Small intestine (tissue), 7 donors: ENCODE results near the gene CHCHD3. TPM values are rescaled to one million over a fixed set of nuclear protein-coding genes. Genes with fewer than 3 reads are reported as not detected.
A peak's percentile ranks its signal among the peaks of the same experiment; 100 is the strongest.
"Not testable (repeated sequence)": the region's sequence is repeated elsewhere in the genome, so short reads cannot be mapped to it uniquely, and the experiment has no call there.

Source experiments
- DNase-seq, 2 donors: peaks; one replicate each; pipeline versions ENCODE4 v3.0.0 to v3.0.0-alpha.2; 2013
- FAIRE-seq: peaks from 2 replicates; lab custom pipeline; 2012; peaks lifted over from hg19 to GRCh38; lab: Jason Lieb, UNC
- H3K27ac ChIP-seq, 3 donors: one replicate each; pipeline ENCODE4 v1.5.1; 2013; ENCODE audit warnings: low read length in 2 of 3, mild to moderate bottlenecking in 2 of 3, control low read depth in 1 of 3, inconsistent platforms in 1 of 3, low read depth in 1 of 3, moderate library complexity in 1 of 3
- H3K27me3 ChIP-seq, 3 donors: one replicate each; pipeline ENCODE4 v1.6.1; 2013; ENCODE audit warnings: low read length in 3 of 3, inconsistent platforms in 1 of 3; ENCODE audit not compliant: control insufficient read depth in 3 of 3, insufficient read depth in 3 of 3
- H3K36me3 ChIP-seq, 3 donors: one replicate each; pipeline ENCODE4 v1.6.1; 2013; ENCODE audit warnings: low read length in 3 of 3, inconsistent platforms in 1 of 3, low read depth in 1 of 3, mild to moderate bottlenecking in 1 of 3, moderate library complexity in 1 of 3; ENCODE audit not compliant: control insufficient read depth in 3 of 3, insufficient read depth in 2 of 3
- H3K4me1 ChIP-seq, 3 donors: one replicate each; pipeline ENCODE4 v1.6.1; 2013; ENCODE audit warnings: low read length in 2 of 3, inconsistent platforms in 1 of 3, low read depth in 1 of 3, mild to moderate bottlenecking in 1 of 3, moderate library complexity in 1 of 3; ENCODE audit not compliant: control insufficient read depth in 3 of 3, insufficient read depth in 2 of 3
- H3K4me3 ChIP-seq, 3 donors: one replicate each; pipeline ENCODE4 v1.5.1; 2013; ENCODE audit warnings: low read length in 3 of 3, control low read depth in 1 of 3, inconsistent platforms in 1 of 3, low read depth in 1 of 3, mild to moderate bottlenecking in 1 of 3, moderate library complexity in 1 of 3
- H3K9me3 ChIP-seq, 2 donors: one replicate each; pipeline ENCODE4 v1.6.1; 2013; ENCODE audit warnings: low read depth in 1 of 2, low read length in 1 of 2; ENCODE audit not compliant: control insufficient read depth in 2 of 2, insufficient read depth in 1 of 2
- WGBS, 3 donors: extraction: QIAGEN DNeasy Blood & Tissue Kit; methylation state at CpG; one replicate each; pipeline ENCODE4 v1.1.7; 2013; 5-methylcytosine and 5-hydroxymethylcytosine counted together
- polyA plus RNA-seq, 4 donors: library from polyadenylated mRNA; stranded (reverse) in 3 of 4; unstranded in 1 of 4; fragments of 200-250 nt in 3 of 4; fragments of 120-200 nt in 1 of 4; gene quantifications; one replicate each; pipeline versions ENCODE4 v1.2.1 to v1.2.3, GENCODE V29; 2013
- donor health status: healthy with polysubstance abuse.
- donor health status: control.
- donor health status: control.
- donor health status: Bipolar disorder and iron deficiency.
- donor health status: healthy.

The CHCHD3 gene
- polyA plus RNA-seq, 4 donors: 53.5 to 98.6 (median 78.9) TPM

DNA sequence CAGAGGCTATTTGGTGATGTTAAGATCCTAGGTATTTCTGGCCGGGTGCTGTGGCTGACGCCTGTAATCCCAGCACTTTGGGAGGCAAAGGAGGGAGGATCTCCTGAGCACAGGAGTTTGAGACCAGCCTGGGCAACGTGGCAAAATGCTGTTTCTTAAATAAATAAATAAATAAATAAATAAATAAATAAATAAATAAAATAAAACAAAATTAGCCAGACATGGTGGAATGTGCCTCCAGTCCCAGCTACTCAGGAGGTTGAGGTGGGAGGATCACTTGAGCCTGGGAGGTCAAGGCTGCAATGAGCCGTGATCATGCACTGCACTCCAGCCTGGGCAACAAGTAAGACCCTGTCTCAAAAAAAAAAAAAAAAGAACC is 114.4 kb downstream of the CHCHD3 start:
- not testable (repeated sequence) for H3K4me1 ChIP-seq, H3K4me3 ChIP-seq, H3K27me3 ChIP-seq, DNase-seq, H3K9me3 ChIP-seq, FAIRE-seq, H3K36me3 ChIP-seq
- H3K27ac ChIP-seq: peak overlapping the region in 2 of 3 donors; percentile 79 to 83
- 91 to 97% (median 93%) methylated on average over 4 of the region's 4 CpGs for WGBS, 3 donors

DNA sequence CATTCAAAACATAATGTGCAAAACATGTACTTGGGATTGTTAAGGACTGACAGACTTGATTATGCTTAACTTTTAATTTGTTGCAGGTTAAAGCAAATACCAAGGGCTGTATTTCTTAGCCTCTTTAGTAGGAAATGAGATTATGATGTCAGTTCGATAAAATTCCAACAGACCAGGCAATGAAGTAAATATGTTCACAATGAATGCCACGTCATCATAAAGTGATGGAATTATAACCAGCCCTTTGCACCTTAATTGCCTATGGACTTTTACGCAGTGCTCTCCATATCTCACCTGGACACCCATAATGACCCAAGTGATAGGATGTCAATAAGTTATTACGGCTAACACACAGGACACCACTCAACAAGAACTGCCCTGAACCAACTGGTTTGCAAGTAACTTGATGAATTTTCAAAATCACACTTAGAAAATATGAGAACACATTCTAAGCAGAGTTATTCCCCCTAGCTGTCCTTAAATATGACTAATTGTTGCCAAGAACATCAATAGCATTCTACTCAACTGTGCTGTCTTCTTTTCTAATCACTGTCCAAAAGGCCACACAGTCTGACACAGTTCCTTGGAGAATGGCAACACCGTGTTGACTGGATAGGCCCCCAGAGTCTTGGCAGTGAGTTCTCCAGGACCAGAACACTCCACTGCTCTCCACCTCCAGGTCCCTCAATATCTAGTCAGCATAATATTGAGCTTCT is 115.0 kb downstream of the CHCHD3 start:
- peak overlapping the region in 2 of 3 donors; percentile 79 to 83 for H3K27ac ChIP-seq
- no peaks in the 10 kb centered on the region for H3K9me3 ChIP-seq
- no peak overlapping the region for H3K4me3 ChIP-seq
- peak; percentile 64 to 89 for DNase-seq
- 39 to 82% (median 58%) methylated on average over 5 of the region's 5 CpGs for WGBS, 3 donors
- FAIRE-seq: no peak
- peaks cover 0 to 4% (median 3%) of the 10 kb centered on the region in 3 donors for H3K4me1 ChIP-seq
- peaks cover 0 to 3% (median 0%) of the 10 kb centered on the region in 3 donors for H3K36me3 ChIP-seq
- no peaks in the 10 kb centered on the region for H3K27me3 ChIP-seq

DNA sequence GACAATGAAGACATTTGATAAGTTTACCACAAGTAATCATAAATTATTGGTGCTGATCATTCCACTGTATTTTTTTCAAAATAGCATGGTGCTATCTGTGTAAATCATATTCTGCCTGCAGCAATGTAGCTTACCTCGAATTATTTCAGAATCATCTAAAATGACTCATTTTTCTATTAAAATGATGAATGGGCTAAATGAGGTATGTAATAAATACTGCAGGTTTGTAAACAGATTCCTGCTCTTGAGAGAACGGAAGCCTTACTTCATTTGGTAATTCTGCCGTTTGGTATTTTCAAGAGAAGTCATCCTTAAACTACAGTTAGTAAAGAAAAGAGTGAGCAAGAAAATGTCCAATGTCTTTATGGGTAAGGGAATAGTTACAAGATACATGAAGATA is 115.9 kb downstream of the CHCHD3 start:
- FAIRE-seq: no peak
- Histone ChIP-seq H3K4me3 (no peak overlapping the region), H3K36me3 (peaks cover 0 to 3% (median 0%) of the 10 kb centered on the region in 3 donors), H3K27ac (peak overlapping the region in 2 of 3 donors; percentile 14 to 65), H3K4me1 (peaks cover 0 to 4% (median 3%) of the 10 kb centered on the region in 3 donors), H3K9me3 (no peaks in the 10 kb centered on the region), H3K27me3 (no peaks in the 10 kb centered on the region)
- DNase-seq: no peak
- WGBS, 3 donors: 86 to 92% (median 92%) methylated on average over 3 of the region's 3 CpGs

DNA sequence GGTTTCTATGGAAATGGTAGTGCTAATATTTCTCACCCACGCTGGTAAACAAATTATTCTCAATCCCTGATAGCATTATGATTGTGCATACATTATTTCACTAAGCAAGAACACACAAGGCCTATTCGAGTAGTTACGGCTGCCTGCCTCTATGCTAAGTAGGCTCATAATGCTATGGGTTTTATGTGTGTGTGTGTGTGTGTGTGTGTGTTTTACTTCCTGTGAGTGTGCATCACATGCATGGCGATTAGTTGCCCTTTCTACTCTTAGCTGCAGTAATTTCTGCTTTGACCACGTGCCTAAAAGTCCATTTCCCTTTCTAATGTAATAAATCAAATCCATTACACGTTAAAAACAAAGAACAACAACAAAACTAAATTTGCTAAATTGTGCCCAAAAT is 117.0 kb downstream of the CHCHD3 start:
- Histone ChIP-seq H3K27ac (no peak overlapping the region), H3K4me3 (no peak overlapping the region), H3K27me3 (no peaks in the 10 kb centered on the region), H3K9me3 (no peaks in the 10 kb centered on the region), H3K36me3 (peaks cover 0 to 3% (median 0%) of the 10 kb centered on the region in 3 donors), H3K4me1 (peaks cover 0 to 4% (median 3%) of the 10 kb centered on the region in 3 donors)
- peak in 1 of 2 donors; percentile 6 for DNase-seq
- no peak for FAIRE-seq
- 73 to 86% (median 78%) methylated on average over 6 of the region's 6 CpGs for WGBS, 3 donors

DNA sequence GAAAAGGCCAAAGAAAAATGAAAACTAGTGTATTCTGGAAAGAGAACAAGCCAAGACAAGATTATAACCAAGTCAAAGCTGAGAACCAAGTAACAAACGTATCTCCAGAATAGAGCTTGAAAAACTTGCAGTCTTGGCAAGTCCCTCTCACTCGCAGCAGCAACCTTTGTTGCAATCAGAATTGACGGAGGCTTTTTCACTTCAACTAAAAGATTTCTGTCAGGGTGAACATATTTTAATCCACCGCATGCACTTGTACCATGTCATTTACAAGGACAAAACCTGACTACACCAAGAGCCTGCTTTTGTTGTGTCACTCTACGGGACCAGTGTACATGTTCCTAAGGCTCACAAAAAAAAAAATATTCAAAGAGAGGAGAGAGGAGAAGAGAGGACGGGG is 122.0 kb downstream of the CHCHD3 start:
- H3K4me1 ChIP-seq: no peaks in the 10 kb centered on the region
- H3K4me3 ChIP-seq: no peak overlapping the region
- 95% methylated on average over 6 of the region's 6 CpGs for WGBS, 3 donors
- H3K27me3 ChIP-seq: no peaks in the 10 kb centered on the region
- H3K27ac ChIP-seq: no peak overlapping the region
- FAIRE-seq (no peak), DNase-seq (no peak)
- no peaks in the 10 kb centered on the region for H3K36me3 ChIP-seq
- no peaks in the 10 kb centered on the region for H3K9me3 ChIP-seq

- no peak for FAIRE-seq
Observed at GRCh38 chr7:132956556-132956955, 125.3 kb downstream of the CHCHD3 start.

GRCh38 chr7:132953468-132953867 is 128.4 kb downstream of the CHCHD3 start:
- H3K27me3 ChIP-seq: no peaks in the 10 kb centered on the region
- no peaks in the 10 kb centered on the region for H3K9me3 ChIP-seq
- H3K36me3 ChIP-seq: peaks cover 0 to 8% (median 2%) of the 10 kb centered on the region in 3 donors
- no peak for FAIRE-seq
- H3K4me1 ChIP-seq: peaks cover 0 to 5% (median 0%) of the 10 kb centered on the region in 3 donors
- 52 to 74% (median 67%) methylated on average over 2 of the region's 2 CpGs for WGBS, 3 donors
- H3K27ac ChIP-seq: no peak overlapping the region
- H3K4me3 ChIP-seq: no peak overlapping the region
- DNase-seq: no peak

More at GRCh38 chr7:132956556-132956955, 125.3 kb downstream of the CHCHD3 start:
- DNase-seq: peak in 1 of 2 donors; percentile 18
- no peaks in the 10 kb centered on the region for H3K9me3 ChIP-seq
- no peak overlapping the region for H3K4me3 ChIP-seq
- WGBS, 3 donors: 56 to 77% (median 72%) methylated on average over 2 of the region's 2 CpGs
- no peak overlapping the region for H3K27ac ChIP-seq
- H3K36me3 ChIP-seq: peaks cover 0 to 8% (median 0%) of the 10 kb centered on the region in 3 donors
- peaks cover 0 to 5% (median 0%) of the 10 kb centered on the region in 3 donors for H3K4me1 ChIP-seq
- H3K27me3 ChIP-seq: no peaks in the 10 kb centered on the region

DNA sequence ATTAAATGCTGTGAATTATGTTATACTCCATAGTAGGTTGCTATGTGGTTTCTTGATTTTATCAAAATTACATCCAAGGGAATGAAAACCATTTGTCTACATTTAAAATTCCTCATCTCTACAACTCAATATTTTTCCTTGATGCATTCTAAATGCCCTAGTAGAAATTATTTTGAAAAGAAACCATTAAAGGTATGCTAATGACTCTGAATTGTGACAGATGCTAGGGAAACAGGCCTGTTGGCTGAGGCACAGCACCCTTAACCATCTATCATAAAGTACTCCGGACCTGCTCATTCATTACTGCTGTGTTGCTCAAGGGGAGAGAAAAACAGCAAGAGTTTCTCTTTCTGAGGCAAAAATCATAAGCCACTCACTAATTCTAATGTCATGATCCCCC is 131.2 kb downstream of the CHCHD3 start:
- no peak for DNase-seq
- 86 to 92% (median 91%) methylated on average over 1 of the region's 1 CpG for WGBS, 3 donors
- H3K27ac ChIP-seq: no peak overlapping the region

More for the DNA sequence above, 131.2 kb downstream of the CHCHD3 start:
- Histone ChIP-seq H3K4me3 (no peak overlapping the region), H3K4me1 (peaks cover 0 to 5% (median 0%) of the 10 kb centered on the region in 3 donors), H3K9me3 (no peaks in the 10 kb centered on the region), H3K36me3 (peaks cover 0 to 8% (median 2%) of the 10 kb centered on the region in 3 donors), H3K27me3 (no peaks in the 10 kb centered on the region)
- FAIRE-seq: no peak
